A549 (cell line): Measurements from ENCODE around the gene SORBS1. TPM values are rescaled to one million over a fixed set of nuclear protein-coding genes. Genes with fewer than 3 reads are reported as not detected.

Experiments
- ATAC-seq, 2 experiments: fragments of 200-7000 bp in 1 of 2; fragments of >200 bp in 1 of 2; cut with Nextera tagmentation in 1 of 2; cut with Tn5 transposase in 1 of 2; 3 replicates each; pipeline versions ENCODE4 v1.8.0 to v1.9.1; 2018 to 2020; ENCODE audit warnings: mild to moderate bottlenecking in 1 of 2, moderate library complexity in 1 of 2
- CTCF ChIA-PET: fragments of 300-600 bp; sonication (Branson Sonifier 250); formaldehyde crosslinking; extraction: SDS; loops from one replicate; lab custom pipeline; 2021; ENCODE audit warnings: antibody characterized with exemption, inconsistent platforms; lab: Yijun Ruan, JAX
- POLR2A ChIA-PET: fragments of 350-600 bp; formaldehyde crosslinking; extraction: SDS; loops from one replicate; lab custom pipeline; 2021; ENCODE audit warnings: antibody characterized with exemption, inconsistent platforms; lab: Yijun Ruan, JAX
- DNase-seq, 2 experiments: peaks; one replicate each; pipeline versions ENCODE4 v3.0.0 to v3.0.0-alpha.2; 2011 to 2016; ENCODE audit warnings: low read depth in 1 of 2, low spot score in 1 of 2
- FAIRE-seq: peaks from 2 replicates; lab custom pipeline; 2011; peaks lifted over from hg19 to GRCh38; lab: Jason Lieb, UNC
- H3K27ac ChIP-seq, 2 experiments: fragments of >200 bp; sonication (Bioruptor Twin); formaldehyde crosslinking; 3 replicates each; pipeline ENCODE4 v1.5.1; 2016 to 2017
- H3K4me1 ChIP-seq: fragments of >200 bp; sonication (Bioruptor Twin); formaldehyde crosslinking; 3 replicates; pipeline ENCODE4 v1.6.1; 2016
- H3K4me2 ChIP-seq: fragments of >200 bp; sonication (Bioruptor Twin); formaldehyde crosslinking; 3 replicates; pipeline ENCODE4 v1.6.1; 2016
- H3K4me3 ChIP-seq: fragments of >200 bp; sonication (Bioruptor Twin); formaldehyde crosslinking; 3 replicates; pipeline ENCODE4 v1.5.1; 2016
- H3K9me3 ChIP-seq: fragments of >200 bp; sonication (Bioruptor Twin); formaldehyde crosslinking; 3 replicates; pipeline ENCODE4 v1.6.1; 2016
- CBX2 ChIP-seq: fragments of 200-600 bp; sonication (generic); IDR thresholded peaks from 2 replicates; pipeline ENCODE4 v1.6.1; 2016; ENCODE audit warnings: low read depth, mild to moderate bottlenecking, borderline replicate concordance
- CHD4 ChIP-seq: fragments of 200-600 bp; sonication (generic); IDR thresholded peaks from 2 replicates; pipeline ENCODE4 v1.6.1; 2016; ENCODE audit warnings: antibody characterized with exemption, mild to moderate bottlenecking, borderline replicate concordance
- EHF ChIP-seq: fragments of 250-450 bp; sonication (Bioruptor Pico); IDR thresholded peaks from 2 replicates; pipeline ENCODE4 v1.5.0; 2020; ENCODE audit warnings: mild to moderate bottlenecking
- FOSL2 ChIP-seq, 2 experiments: fragments of 450-650 bp in 1 of 2; fragments of >200 bp in 1 of 2; sonication (Bioruptor Twin) in 1 of 2; formaldehyde crosslinking; IDR thresholded peaks; 2 replicates each; pipeline versions ENCODE4 v1.5.0 to v1.6.1; 2016 to 2020; ENCODE audit warnings: mild to moderate bottlenecking in 1 of 2, moderate library complexity in 1 of 2
- MAFK ChIP-seq: fragments of 450-650 bp; IDR thresholded peaks from 2 replicates; pipeline ENCODE4 v1.6.1; 2014; ENCODE audit not compliant: partially characterized antibody
- MYC ChIP-seq: IDR thresholded peaks from 2 replicates; pipeline ENCODE4 v1.6.1; 2012; ENCODE audit warnings: mild to moderate bottlenecking, inconsistent platforms, low read length, improper control_type of control experiment, borderline replicate concordance
- NFE2L2 ChIP-seq: fragments of 150-350 bp; conservative IDR thresholded peaks from 2 replicates; pipeline ENCODE4 v1.6.1; 2014; ENCODE audit warnings: low read length
- NR3C1 ChIP-seq: fragments of >200 bp; sonication (Bioruptor Twin); formaldehyde crosslinking; IDR thresholded peaks from 3 replicates; pipeline ENCODE4 v1.6.1; 2017
- POLR2AphosphoS2 ChIP-seq: conservative IDR thresholded peaks from 2 replicates; pipeline ENCODE4 v1.6.1; 2012; ENCODE audit warnings: low read length, improper control_type of control experiment, inconsistent platforms
- RAD21 ChIP-seq, 2 experiments: fragments of >200 bp in 1 of 2; sonication (Bioruptor Twin) in 1 of 2; formaldehyde crosslinking in 1 of 2; IDR thresholded peaks in 1 of 2; conservative IDR thresholded peaks in 1 of 2; 2 replicates in 1 of 2; 3 replicates in 1 of 2; pipeline ENCODE4 v1.6.1; 2012 to 2018; ENCODE audit warnings: inconsistent platforms in 1 of 2
- RARB ChIP-seq: fragments of 250-450 bp; sonication (Bioruptor Pico); IDR thresholded peaks from 2 replicates; pipeline ENCODE4 v1.8.0; 2021; ENCODE audit warnings: mild to moderate bottlenecking, moderate library complexity
- TP53 ChIP-seq: fragments of 250-450 bp; sonication (Bioruptor Pico); IDR thresholded peaks from 2 replicates; pipeline ENCODE4 v1.5.0; 2021; ENCODE audit warnings: mild to moderate bottlenecking, moderate library complexity
- ZC3H11A ChIP-seq: fragments of 450-650 bp; IDR thresholded peaks from 2 replicates; pipeline ENCODE4 v1.6.1; 2014; ENCODE audit warnings: antibody characterized with exemption, mild to moderate bottlenecking
- ZNF302 ChIP-seq: fragments of 250-450 bp; sonication (Bioruptor Pico); IDR thresholded peaks from 2 replicates; pipeline ENCODE4 v1.9.0; 2021; ENCODE audit warnings: inconsistent platforms, mild to moderate bottlenecking, moderate library complexity
- WGBS: methylation state at CpG from one replicate; pipeline ENCODE4 v1.1.6; 2017; ENCODE audit errors: missing lambda C conversion rate; 5-methylcytosine and 5-hydroxymethylcytosine counted together
- polyA plus RNA-seq, 4 experiments: library from polyadenylated mRNA; depleted of rRNA in 3 of 4; stranded (reverse); fragments of >200 nt; fragmentation: RNase III in 1 of 4; extraction: RNeasy Plus Mini Kit Qiagen cat#74134 plus additional on column Dnase treatment in 1 of 4; gene quantifications; 2 replicates in 3 of 4; 3 replicates in 1 of 4; pipeline ENCODE4 v1.2.3, GENCODE V29; 2011 to 2017

Gene SORBS1
- polyA plus RNA-seq, 2 of the 4 experiments (the other 2 are of a cell fraction), result 0.39 to 0.80 TPM

- H3K4me2 ChIP-seq, result no peak overlapping the region
- FAIRE-seq, result no peak
- 81% methylated on average over 1 of the region's 1 CpG for WGBS
- no peak overlapping the region for H3K4me3 ChIP-seq
- H3K9me3 ChIP-seq, result no peaks in the 10 kb centered on the region
- TF ChIP-seq NFE2L2, result no peak
- TF ChIP-seq ZC3H11A, result no peak
- TF ChIP-seq TP53 (CRISPR knock-in tag), result no peak
- ChIA-PET POLR2A (no interaction called here), CTCF (interaction anchor here (0.9 to 3.7 kb wide), 7 partner anchors 8 to 41 kb away, joined by 3 to 20 read pairs (median 3); no protein-coding TSS in a partner anchor)
- no peak for DNase-seq
- H3K4me1 ChIP-seq, result peaks cover 10% of the 10 kb centered on the region; the same call in 2 of the 3 replicates
- ATAC-seq, result no peak
- no peak overlapping the region for H3K27ac ChIP-seq
Observed at GRCh38 chr10:95404864-95405263, 156.3 kb downstream of the SORBS1 start.

DNA sequence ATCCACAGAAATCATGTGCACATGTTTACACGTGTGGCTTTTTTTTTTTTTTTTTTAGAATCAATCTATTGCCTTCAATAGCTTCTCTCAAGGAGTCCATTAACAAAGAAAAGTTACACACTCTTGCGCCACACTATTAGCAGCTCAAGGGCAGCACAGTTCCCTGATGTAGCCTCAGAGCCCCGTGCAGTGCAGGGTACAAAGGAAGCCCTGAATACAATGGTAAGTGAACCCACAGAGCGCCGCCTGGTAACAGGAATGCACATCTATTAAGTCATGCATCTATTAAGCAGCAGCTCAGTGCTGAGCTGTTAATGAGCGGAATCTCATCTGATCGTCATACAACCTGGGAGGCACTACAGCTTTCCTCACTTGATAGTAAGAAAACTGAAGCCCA lies 156.7 kb downstream of the SORBS1 start:
- DNase-seq (no peak), ATAC-seq (no peak), FAIRE-seq (no peak)
- Histone ChIP-seq H3K4me2 (no peak overlapping the region), H3K4me1 (peaks cover 10% of the 10 kb centered on the region; the same call in 2 of the 3 replicates), H3K4me3 (no peak overlapping the region), H3K27ac (no peak overlapping the region), H3K9me3 (no peaks in the 10 kb centered on the region)
- WGBS, result 57% methylated on average over 7 of the region's 7 CpGs
- POLR2A ChIA-PET, result no interaction called here
- TF ChIP-seq ZNF302 (CRISPR knock-in tag), result no peak
- CTCF ChIA-PET, result interaction anchor here (0.9 to 3.7 kb wide), 8 partner anchors 8 to 41 kb away, joined by 3 to 20 read pairs (median 4); no protein-coding TSS in a partner anchor

DNA sequence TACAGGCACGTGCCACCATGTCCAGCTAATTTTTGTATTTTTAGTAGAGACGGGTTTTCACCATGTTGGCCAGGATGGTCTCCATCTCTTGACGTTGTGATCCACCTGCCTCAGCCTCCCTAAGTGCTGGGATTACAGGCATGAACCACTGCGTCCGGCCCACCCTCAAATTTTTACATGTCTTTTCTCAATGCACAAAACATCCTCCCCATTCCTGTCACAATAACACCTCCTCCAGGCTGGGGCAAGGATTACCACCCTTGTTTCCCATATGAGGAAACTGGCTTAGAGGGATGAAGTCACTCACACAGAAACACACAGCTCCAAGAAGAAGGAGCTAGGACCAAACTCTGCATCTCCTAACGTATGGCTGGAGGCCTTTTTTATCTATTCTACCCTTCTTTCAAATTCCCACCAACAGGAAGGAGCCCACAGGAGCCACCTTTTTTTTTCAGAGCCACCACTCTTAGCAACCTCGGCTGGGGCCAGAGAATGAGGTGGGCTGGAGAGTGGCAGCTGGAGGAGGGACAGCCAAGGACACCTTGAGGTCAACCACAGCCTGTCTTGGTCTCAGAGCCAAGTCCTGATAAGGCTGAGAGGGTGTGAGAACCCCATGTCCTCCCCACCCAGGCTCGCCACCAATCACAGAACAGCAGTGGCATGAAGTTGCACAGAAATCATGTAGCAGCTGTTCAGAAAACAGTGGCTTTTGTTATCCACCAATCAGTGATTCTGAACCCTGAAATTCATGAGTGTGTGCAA lies 157.3 kb downstream of the SORBS1 start:
- POLR2A ChIA-PET, result no interaction called here
- ATAC-seq (no peak), DNase-seq (no peak), FAIRE-seq (no peak)
- Histone ChIP-seq H3K27ac (no peak overlapping the region), H3K4me3 (no peak overlapping the region), H3K9me3 (no peaks in the 10 kb centered on the region), H3K4me2 (no peak overlapping the region), H3K4me1 (peaks cover 4% of the 10 kb centered on the region; the same call in 2 of the 3 replicates)
- 57% methylated on average over 8 of the region's 8 CpGs for WGBS
- CTCF ChIA-PET, result interaction anchor here (0.9 to 3.7 kb wide), 6 partner anchors 9 to 42 kb away, joined by 3 to 20 read pairs (median 4); no protein-coding TSS in a partner anchor
- no peak for TF ChIP-seq RARB
- no peak for TF ChIP-seq NR3C1

- POLR2A ChIA-PET, result no interaction called here
- H3K4me1 ChIP-seq, result no peaks in the 10 kb centered on the region
- no peaks in the 10 kb centered on the region for H3K9me3 ChIP-seq
- TF ChIP-seq RAD21 (conservative IDR thresholded peaks at IDR 0.05 in 1 of 2, IDR thresholded peaks at IDR 0.05 in 1 of 2) (no peak), EHF (CRISPR knock-in tag) (no peak), CBX2 (no peak), POLR2AphosphoS2 (no peak), MAFK (no peak), CHD4 (no peak), NR3C1 (no peak), FOSL2 (IDR thresholded peaks at IDR 0.05) (no peak), FOSL2 (CRISPR knock-in tag; IDR thresholded peaks at IDR 0.05) (no peak)
- ATAC-seq, result no peak
- no peak overlapping the region for H3K4me2 ChIP-seq
- FAIRE-seq, result no peak
- DNase-seq, result no peak
- H3K4me3 ChIP-seq, result no peak overlapping the region
- CTCF ChIA-PET, result interaction anchor here (0.7 to 1.8 kb wide), 6 partner anchors 12 to 784 kb away, joined by 3 to 13 read pairs (median 4); no protein-coding TSS in a partner anchor
- WGBS, result 0% methylated on average over 1 of the region's 1 CpG
- no peak overlapping the region for H3K27ac ChIP-seq
Observed at GRCh38 chr10:95401704-95402469, 159.3 kb downstream of the SORBS1 start.

GRCh38 chr10:95400787-95401186 lies 160.4 kb downstream of the SORBS1 start:
- ChIA-PET POLR2A (no interaction called here), CTCF (interaction anchor here (0.8 to 1.1 kb wide), 4 partner anchors 14 to 154 kb away, joined by 3 to 4 read pairs (median 4); no protein-coding TSS in a partner anchor)
- Histone ChIP-seq H3K27ac (no peak overlapping the region), H3K4me3 (no peak overlapping the region), H3K4me1 (no peaks in the 10 kb centered on the region), H3K9me3 (no peaks in the 10 kb centered on the region), H3K4me2 (no peak overlapping the region)
- ATAC-seq (no peak), FAIRE-seq (no peak), DNase-seq (no peak)
- 65% methylated on average over 2 of the region's 2 CpGs for WGBS
- no peak for TF ChIP-seq MYC
